H1 (cell line): Measurements from ENCODE around the gene CALHM5. TPM values are rescaled to one million over a fixed set of nuclear protein-coding genes. Genes with fewer than 3 reads are reported as not detected.

Experiments
- CTCF ChIA-PET: fragments of 300-600 bp; sonication (Branson Sonifier 250); formaldehyde crosslinking; loops from one replicate; lab custom pipeline; 2021; ENCODE audit not compliant: partially characterized antibody; lab: Charles Lee
- POLR2A ChIA-PET: fragments of 300-600 bp; sonication (Branson Sonifier 250); formaldehyde crosslinking; loops from one replicate; lab custom pipeline; 2021; ENCODE audit warnings: inconsistent platforms; ENCODE audit not compliant: partially characterized antibody; lab: Charles Lee
- DNase-seq, 2 experiments: peaks; one replicate each; pipeline versions ENCODE4 v3.0.0 to v3.0.0-alpha.2; 2010 to 2022; ENCODE audit warnings: low spot score in 2 of 2, low read depth in 1 of 2, mixed read lengths in 1 of 2
- FAIRE-seq: peaks from 2 replicates; lab custom pipeline; 2011; peaks lifted over from hg19 to GRCh38; lab: Jason Lieb, UNC
- H2AFZ ChIP-seq: 2 replicates; pipeline ENCODE4 v1.8.1; 2012; ENCODE audit warnings: low read length, inconsistent platforms
- H2AK5ac ChIP-seq: 2 replicates; pipeline ENCODE4 v1.6.1; 2013; ENCODE audit warnings: low read depth, low read length
- H2BK120ac ChIP-seq: replicated peaks from 2 replicates; pipeline ENCODE3; 2013; ENCODE audit warnings: low read depth, low read length, inconsistent platforms
- H2BK12ac ChIP-seq: 2 replicates; pipeline ENCODE4 v1.6.1; 2013; ENCODE audit warnings: low read depth, low read length
- H2BK15ac ChIP-seq: 2 replicates; pipeline ENCODE4 v1.6.1; 2013; ENCODE audit warnings: low read length
- H2BK20ac ChIP-seq: 2 replicates; pipeline ENCODE4 v1.6.1; 2013; ENCODE audit warnings: low read length
- H2BK5ac ChIP-seq: 2 replicates; pipeline ENCODE4 v1.6.1; 2013; ENCODE audit warnings: low read depth, low read length
- H3K14ac ChIP-seq: 2 replicates; pipeline ENCODE4 v1.6.1; 2013; ENCODE audit warnings: inconsistent platforms; ENCODE audit not compliant: insufficient read length
- H3K18ac ChIP-seq: 2 replicates; pipeline ENCODE4 v1.6.1; 2013; ENCODE audit warnings: low read length; ENCODE audit errors: extremely low read depth
- H3K23ac ChIP-seq: 2 replicates; pipeline ENCODE4 v1.6.1; 2013; ENCODE audit warnings: inconsistent platforms; ENCODE audit not compliant: insufficient read length
- H3K23me2 ChIP-seq: 2 replicates; pipeline ENCODE4 v1.6.1; 2013; ENCODE audit warnings: low read depth, low read length
- H3K27ac ChIP-seq: 2 replicates; pipeline ENCODE4 v1.6.1; 2011; ENCODE audit warnings: low read depth, low read length, inconsistent platforms
- H3K27me3 ChIP-seq, 4 experiments: replicated peaks in 1 of 4; 1 replicate in 1 of 4; 2 replicates in 3 of 4; pipeline versions ENCODE4 v1.6.1 to v1.8.1; 2011 to 2013; ENCODE audit warnings: low read length in 3 of 4, mild to moderate bottlenecking in 3 of 4, inconsistent platforms in 2 of 4, mixed read lengths in 2 of 4, moderate library complexity in 1 of 4; ENCODE audit not compliant: control insufficient read depth in 3 of 4, insufficient read depth in 3 of 4; ENCODE audit errors: extremely low read depth in 1 of 4
- H3K36me3 ChIP-seq, 4 experiments: 2 replicates each; pipeline versions ENCODE4 v1.6.1 to v1.8.1; 2011 to 2013; ENCODE audit warnings: mild to moderate bottlenecking in 4 of 4, low read length in 3 of 4, moderate library complexity in 2 of 4, control low read depth in 1 of 4, inconsistent platforms in 1 of 4; ENCODE audit not compliant: insufficient read depth in 4 of 4, control insufficient read depth in 2 of 4
- H3K4ac ChIP-seq: replicated peaks from 2 replicates; pipeline ENCODE3; 2013; ENCODE audit warnings: low read length, low read depth, mixed read lengths, inconsistent platforms; ENCODE audit not compliant: insufficient read length
- H3K4me1 ChIP-seq, 4 experiments: replicated peaks in 1 of 4; 1 replicate in 1 of 4; 2 replicates in 3 of 4; pipeline versions ENCODE4 v1.6.1 to v1.8.1; 2011 to 2013; ENCODE audit warnings: low read length in 3 of 4, inconsistent platforms in 2 of 4, mixed read lengths in 1 of 4; ENCODE audit not compliant: insufficient read depth in 4 of 4, control insufficient read depth in 3 of 4
- H3K4me2 ChIP-seq, 2 experiments: 2 replicates each; pipeline versions ENCODE4 v1.6.1 to v1.8.1; 2011 to 2013; ENCODE audit warnings: low read depth in 2 of 2, low read length in 2 of 2, control low read depth in 1 of 2, inconsistent platforms in 1 of 2, mild to moderate bottlenecking in 1 of 2; ENCODE audit not compliant: insufficient read depth in 1 of 2
- H3K4me3 ChIP-seq, 4 experiments: fragments of 200-600, 300-600 bp in 1 of 4; sonication (generic), shearing (Covaris generic), sonication (Bioruptor Twin) in 1 of 4; 2 replicates each; pipeline versions ENCODE4 v1.5.1 to v1.8.1; 2011 to 2016; ENCODE audit warnings: low read length in 4 of 4, low read depth in 3 of 4, control low read depth in 2 of 4, inconsistent platforms in 2 of 4, mild to moderate bottlenecking in 2 of 4, mixed read lengths in 1 of 4, moderate library complexity in 1 of 4; ENCODE audit not compliant: insufficient read depth in 2 of 4; ENCODE audit errors: extremely low read depth in 1 of 4
- H3K56ac ChIP-seq: replicated peaks from 2 replicates; pipeline ENCODE3; 2013; ENCODE audit warnings: low read depth, mild to moderate bottlenecking, mixed read lengths, low read length, inconsistent platforms; ENCODE audit not compliant: insufficient read length
- H3K79me1 ChIP-seq: 2 replicates; pipeline ENCODE4 v1.6.1; 2013; ENCODE audit warnings: low read depth, low read length, control low read depth
- H3K79me2 ChIP-seq, 2 experiments: 2 replicates each; pipeline versions ENCODE4 v1.6.1 to v1.8.1; 2012 to 2013; ENCODE audit warnings: low read length in 2 of 2, mild to moderate bottlenecking in 2 of 2, inconsistent platforms in 1 of 2; ENCODE audit not compliant: insufficient read depth in 2 of 2, control insufficient read depth in 1 of 2
- H3K9ac ChIP-seq, 4 experiments: replicated peaks in 1 of 4; 1 replicate in 1 of 4; 2 replicates in 3 of 4; pipeline versions ENCODE4 v1.6.1 to v1.8.1; 2011 to 2013; ENCODE audit warnings: low read depth in 3 of 4, low read length in 3 of 4, control low read depth in 2 of 4, mild to moderate bottlenecking in 2 of 4, moderate library complexity in 2 of 4, inconsistent platforms in 1 of 4; ENCODE audit errors: extremely low read depth in 1 of 4
- H3K9me3 ChIP-seq, 2 experiments: 2 replicates each; pipeline versions ENCODE4 v1.6.1 to v1.8.1; 2012 to 2013; ENCODE audit warnings: mild to moderate bottlenecking in 2 of 2, moderate library complexity in 2 of 2, control low read depth in 1 of 2, inconsistent platforms in 1 of 2, low read depth in 1 of 2, low read length in 1 of 2, mixed read lengths in 1 of 2; ENCODE audit not compliant: insufficient read depth in 2 of 2
- H4K20me1 ChIP-seq, 2 experiments: replicated peaks in 1 of 2; 2 replicates each; pipeline versions ENCODE3 to v1.8.1; 2011 to 2013; ENCODE audit warnings: inconsistent platforms in 2 of 2, low read length in 2 of 2, mild to moderate bottlenecking in 1 of 2; ENCODE audit not compliant: insufficient read depth in 2 of 2, control insufficient read depth in 1 of 2
- H4K5ac ChIP-seq: 2 replicates; pipeline ENCODE4 v1.6.1; 2013; ENCODE audit warnings: low read length, low read depth, mixed read lengths, inconsistent platforms; ENCODE audit not compliant: insufficient read length
- H4K8ac ChIP-seq: 2 replicates; pipeline ENCODE4 v1.8.0; 2013; ENCODE audit warnings: mild to moderate bottlenecking, moderate library complexity, low read length, inconsistent platforms; ENCODE audit not compliant: insufficient read depth; ENCODE audit errors: extremely low read depth
- H4K91ac ChIP-seq: replicated peaks from 2 replicates; pipeline ENCODE3; 2013; ENCODE audit warnings: low read length, mixed read lengths, inconsistent platforms; ENCODE audit not compliant: insufficient read length
- RAD21 ChIP-seq, 2 experiments: IDR thresholded peaks in 1 of 2; conservative IDR thresholded peaks in 1 of 2; 2 replicates each; pipeline ENCODE4 v1.6.1; 2011; ENCODE audit warnings: low read depth in 2 of 2, low read length in 2 of 2, improper control_type of control experiment in 1 of 2, inconsistent platforms in 1 of 2, mild to moderate bottlenecking in 1 of 2, moderate library complexity in 1 of 2
- SAP30 ChIP-seq: fragments of 300-600 bp; sonication (generic); IDR thresholded peaks from 2 replicates; pipeline ENCODE4 v1.7.1; 2012; ENCODE audit warnings: low read length, moderate library complexity, mild to moderate bottlenecking, inconsistent platforms; ENCODE audit not compliant: insufficient read depth, insufficient replicate concordance
- WGBS, 2 experiments: shearing (Covaris generic) in 1 of 2; methylation state at CpG; one replicate each; pipeline versions ENCODE4 v1.1.6 to v1.1.7; 2013 to 2015; ENCODE audit warnings: low lambda C conversion rate in 2 of 2, mixed read lengths in 2 of 2, inconsistent platforms in 1 of 2, low coverage in 1 of 2, missing lambda C conversion rate in 1 of 2; ENCODE audit not compliant: insufficient replicate concordance in 2 of 2, insufficient coverage in 1 of 2, insufficient read length in 1 of 2; ENCODE audit errors: extremely low coverage in 1 of 2, missing lambda C conversion rate in 1 of 2; 5-methylcytosine and 5-hydroxymethylcytosine counted together
- polyA plus RNA-seq, 7 experiments: library from polyadenylated mRNA; depleted of rRNA in 3 of 7; stranded (reverse) in 5 of 7; unstranded in 2 of 7; fragments of >200 nt in 5 of 7; fragments of 200-250 nt in 2 of 7; gene quantifications; 1 replicate in 5 of 7; 2 replicates in 1 of 7; 4 replicates in 1 of 7; pipeline versions ENCODE4 v1.2.1 to v1.2.3, GENCODE V29; 2011 to 2013; ENCODE audit warnings: missing spikeins in 2 of 7, mixed read lengths in 2 of 7
- total RNA-seq: library from RNA; stranded (reverse); fragmentation: NEBNext Ultra II Directional; extraction: Animal tissue kit (Norgen Biotek cat#: 25700); gene quantifications from 2 replicates; pipeline ENCODE4 v1.2.1, GENCODE V29; 2021

Gene CALHM5
- total and polyA plus RNA-seq, 2 of the 8 experiments (the other 6 are each of a cell fraction or from before 2014, with no cell fraction given), result 0.05 to 0.09 TPM

GRCh38 chr6:116572162-116572561 lies 60.7 kb downstream of the CALHM5 start:
- Histone ChIP-seq H4K8ac (no peak overlapping the region), H2BK20ac (no peak overlapping the region), H2AK5ac (no peak overlapping the region), H2BK120ac (no peak overlapping the region), H4K20me1 (peaks cover 0 to 4% of the 10 kb centered on the region in 2 experiments), H3K4me1 (peaks cover 0 to 3% (median 1%) of the 10 kb centered on the region in 4 experiments; a peak in 3 of 7 replicates), H3K56ac (no peak overlapping the region), H3K14ac (no peak overlapping the region), H3K9me3 (no peaks in the 10 kb centered on the region), H3K18ac (no peak overlapping the region), H2BK5ac (no peak overlapping the region), H3K36me3 (peaks cover 0 to 2% (median 0%) of the 10 kb centered on the region in 4 experiments; a peak in 2 of 8 replicates), H4K5ac (no peak overlapping the region), H3K79me1 (peaks cover 2% of the 10 kb centered on the region), H3K4ac (no peak overlapping the region), H3K27ac (no peak overlapping the region), H3K4me2 (peak overlapping the region; percentile 74 to 88), H3K27me3 (no peaks in the 10 kb centered on the region), H2BK15ac (no peak overlapping the region), H2AFZ (no peak overlapping the region), H3K79me2 (peaks cover 5 to 46% of the 10 kb centered on the region in 2 experiments; a peak in 3 of 4 replicates), H2BK12ac (no peak overlapping the region), H3K4me3 (peak overlapping the region; percentile 73 to 97 (median 83)), H3K23me2 (peaks cover 3% of the 10 kb centered on the region; the same call in 1 of the 2 replicates), H3K23ac (no peak overlapping the region), H4K91ac (no peak overlapping the region), H3K9ac (peak overlapping the region in 3 of 4 experiments; percentile 75 to 85 (median 84); a peak in 6 of 7 replicates)
- DNase-seq (no peak), FAIRE-seq (no peak)
- ChIA-PET CTCF (interaction anchor here (0.6 to 5.9 kb wide), 12 partner anchors 11 to 303 kb away, joined by 3 to 59 read pairs (median 4); partner anchors contain the start of gene RSPH4A), POLR2A (interaction anchor here (1.0 to 1.7 kb wide), 6 partner anchors 11 to 322 kb away, joined by 3 to 11 read pairs (median 3); partner anchors contain the start of genes DSE, RSPH4A and TSPYL1)
- TF ChIP-seq SAP30, result peak; percentile 6
- no peak for TF ChIP-seq RAD21 (IDR thresholded peaks at IDR 0.05 in 1 of 2, conservative IDR thresholded peaks at IDR 0.05 in 1 of 2; ENCODE audit: low read depth in 2 of 2, low read length in 2 of 2)
- 15% methylated on average over 7 of the region's 7 CpGs; no CpG with 5 or more reads in 1 of the 2 experiments for WGBS, 2 experiments
